Heart left ventricle (tissue), 13 donors: ENCODE data around the gene NUP210.

Experiments
- CTCF ChIP-seq, 12 donors: fragments of 200-600 bp; sonication (generic) in 4 of 12; IDR thresholded peaks; one replicate each; pipeline versions ENCODE4 v1.5.0 to v1.8.0; 2018 to 2022; ENCODE audit warnings: antibody characterized with exemption in 12 of 12, mild to moderate bottlenecking in 5 of 12
- POLR2A ChIP-seq, 2 donors: fragments of 450-650 bp; IDR thresholded peaks; one replicate each; pipeline ENCODE4 v1.6.1; 2017; ENCODE audit warnings: antibody characterized with exemption in 2 of 2, mild to moderate bottlenecking in 2 of 2, moderate library complexity in 2 of 2
- donor health status: ischemic (EF 13 %, LVEDD 7.1; RV severe dilation, severe dysfunction).
- donor health status: DM: no; HTN: yes; CAD: no.
- donor health status: DM: no; HTN: no; CAD: no.
- donor health status: ischemic (EF 25% LVEDD 6.9; RV normal size, moderate dysfunction).
- donor health status: ischemic (EF 25% LVEDD 5.7; RV mildly dilated, moderate dysfunction).
- donor health status: ischemic (EF 35%, LVEDD 5.7; RV mildly dilated, moderate dysfunction).
- donor health status: nonischemic (EF 11% LVEDD 7.7; RV severe dilation, severe dysfunction).
- donor health status: DM: yes; HTN: yes; CAD: no.
- donor health status: PGD.
- donor health status: ischemic (EF 29% LVEDD 5.4; RV normal size, mild dysfunction).
- donor health status: nonischemic (EF 23%, LVEDD 6.1; RV moderate dilation, normal function).

GRCh38 chr3:13280811-13281506, 139.2 kb downstream of the NUP210 start:
- no peak for TF ChIP-seq CTCF (IDR thresholded peaks at IDR 0.05)
- TF ChIP-seq POLR2A (IDR thresholded peaks at IDR 0.05): no peak
